WERI-Rb-1 (cell line): ENCODE data around the gene ZFPM1.

ENCODE experiments used
- DNase-seq: peaks from one replicate; pipeline ENCODE4 v3.0.0-alpha.2; 2020
- H3K27ac ChIP-seq: fragments of 250-450 bp; sonication (Bioruptor Pico); 2 replicates; pipeline ENCODE4 v1.5.1; 2020; ENCODE audit warnings: mild to moderate bottlenecking, moderate library complexity
- H3K27me3 ChIP-seq: fragments of 250-450 bp; sonication (Bioruptor Pico); 2 replicates; pipeline ENCODE4 v1.5.1; 2021; ENCODE audit warnings: mild to moderate bottlenecking, low read depth, moderate library complexity; ENCODE audit not compliant: insufficient read depth, severe bottlenecking
- H3K36me3 ChIP-seq: fragments of 250-450 bp; sonication (Bioruptor Pico); 2 replicates; pipeline ENCODE4 v1.5.1; 2020; ENCODE audit warnings: mild to moderate bottlenecking, moderate library complexity
- H3K4me3 ChIP-seq: 2 replicates; pipeline ENCODE4 v1.5.1; 2011; ENCODE audit warnings: low read depth, mild to moderate bottlenecking, control low read depth, low read length
- H3K9me3 ChIP-seq: fragments of 250-450 bp; sonication (Bioruptor Pico); 2 replicates; pipeline ENCODE4 v1.5.1; 2021; ENCODE audit warnings: mild to moderate bottlenecking, moderate library complexity; ENCODE audit not compliant: severe bottlenecking
- CTCF ChIP-seq: IDR thresholded peaks from 2 replicates; pipeline ENCODE4 v1.5.1; 2011; ENCODE audit warnings: low read depth, mild to moderate bottlenecking, control low read depth, inconsistent platforms, low read length

Gene ZFPM1

DNA sequence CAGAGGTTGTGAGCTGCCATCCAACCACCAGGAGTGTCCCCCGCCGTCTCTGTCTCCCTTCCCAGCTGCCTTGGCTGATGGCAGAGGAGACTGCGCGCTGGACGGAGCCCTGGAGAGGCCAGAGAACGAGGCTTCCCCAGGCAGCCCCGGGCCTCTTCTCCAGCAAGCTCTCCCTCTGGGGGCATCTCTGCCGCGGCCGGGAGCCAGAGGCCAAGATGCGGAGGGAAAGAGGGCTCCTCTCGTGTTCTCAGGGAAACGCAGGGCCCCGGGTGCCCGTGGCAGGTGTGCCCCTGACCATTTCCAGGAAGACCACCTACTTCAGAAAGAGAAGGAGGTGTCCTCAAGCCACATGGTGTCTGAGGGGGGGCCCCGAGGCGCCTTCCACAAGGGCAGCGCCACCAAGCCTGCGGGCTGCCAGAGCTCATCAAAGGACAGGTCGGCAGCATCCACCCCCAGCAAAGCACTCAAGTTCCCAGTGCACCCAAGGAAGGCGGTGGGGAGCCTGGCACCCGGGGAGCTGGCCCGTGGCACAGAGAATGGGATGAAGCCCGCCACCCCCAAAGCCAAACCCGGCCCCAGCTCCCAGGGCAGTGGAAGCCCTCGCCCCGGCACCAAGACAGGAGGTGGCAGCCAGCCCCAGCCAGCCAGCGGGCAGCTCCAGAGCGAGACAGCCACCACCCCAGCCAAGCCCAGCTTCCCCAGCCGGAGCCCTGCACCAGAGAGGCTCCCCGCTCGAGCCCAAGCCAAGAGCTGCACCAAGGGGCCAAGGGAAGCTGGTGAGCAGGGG lies 14.8 kb upstream of the ZFPM1 start:
- Histone ChIP-seq H3K4me3 (no peak overlapping the region), H3K27ac (no peak overlapping the region), H3K9me3 (no peaks in the 10 kb centered on the region), H3K36me3 (no peaks in the 10 kb centered on the region), H3K27me3 (no peaks in the 10 kb centered on the region)
- TF ChIP-seq CTCF, result no peak
- no peak for DNase-seq

DNA sequence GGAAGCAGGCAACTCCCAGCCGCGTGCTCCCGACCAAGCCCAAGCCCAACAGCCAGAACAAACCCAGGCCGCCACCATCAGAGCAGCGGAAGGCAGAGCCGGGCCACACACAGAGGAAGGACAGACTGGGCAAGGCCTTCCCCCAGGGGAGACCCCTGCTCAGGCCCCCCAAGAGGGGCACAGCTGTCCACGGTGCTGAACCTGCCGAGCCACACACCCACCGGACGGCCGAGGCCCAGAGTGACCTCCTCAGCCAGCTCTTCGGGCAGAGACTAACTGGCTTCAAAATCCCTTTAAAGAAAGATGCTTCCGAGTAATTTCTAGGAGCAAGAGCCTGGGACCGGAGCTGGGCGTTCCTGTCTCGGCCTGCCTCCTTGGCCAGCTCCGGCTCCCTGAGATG lies 14.1 kb upstream of the ZFPM1 start:
- H3K36me3 ChIP-seq, result no peaks in the 10 kb centered on the region
- DNase-seq, result no peak
- no peak overlapping the region for H3K27ac ChIP-seq
- no peak overlapping the region for H3K4me3 ChIP-seq
- no peaks in the 10 kb centered on the region for H3K27me3 ChIP-seq
- TF ChIP-seq CTCF, result no peak
- H3K9me3 ChIP-seq, result no peaks in the 10 kb centered on the region

DNA sequence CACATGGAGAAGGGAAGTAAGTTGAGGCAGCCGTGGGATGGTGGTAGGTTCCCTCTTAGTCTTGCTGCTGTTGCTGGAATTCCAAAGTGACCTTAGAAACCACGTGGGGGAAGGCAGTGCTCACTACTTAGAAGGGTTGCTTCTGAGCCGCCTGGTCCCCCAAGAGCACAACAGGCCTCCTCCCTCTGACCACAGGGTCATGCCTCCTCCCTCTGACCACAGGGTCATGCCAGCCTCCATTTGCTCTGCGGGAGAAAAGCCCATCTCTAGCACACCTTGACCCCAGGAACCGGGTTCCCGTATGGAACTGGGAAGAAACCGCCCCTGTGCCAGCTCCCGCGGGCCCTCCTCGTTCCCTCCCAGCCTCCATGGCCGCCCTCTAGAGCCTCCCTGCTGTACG lies 13.4 kb upstream of the ZFPM1 start:
- TF ChIP-seq CTCF, result no peak
- no peaks in the 10 kb centered on the region for H3K9me3 ChIP-seq
- H3K27me3 ChIP-seq, result no peaks in the 10 kb centered on the region

DNA sequence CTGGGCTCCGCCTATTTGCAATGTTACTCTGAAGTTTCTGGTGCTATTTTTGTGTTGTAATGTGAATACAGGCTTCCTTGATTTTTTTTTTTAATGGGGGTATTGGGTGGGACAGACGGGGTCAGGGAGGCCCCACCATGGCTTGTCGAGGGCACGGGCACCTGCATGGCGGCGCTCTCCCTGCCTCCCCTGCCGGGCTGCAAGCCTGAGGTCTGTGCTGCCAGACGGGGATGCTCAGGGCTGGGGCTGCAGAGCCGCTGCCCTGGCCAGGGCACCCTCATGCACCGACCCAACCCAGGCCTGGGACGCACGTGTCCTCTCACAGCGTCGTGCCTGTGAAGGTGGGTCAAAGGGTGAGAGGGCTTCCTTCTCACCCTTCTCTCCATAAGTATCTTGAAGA lies 13.0 kb upstream of the ZFPM1 start:
- Histone ChIP-seq H3K36me3 (no peaks in the 10 kb centered on the region), H3K27me3 (no peaks in the 10 kb centered on the region), H3K4me3 (no peak overlapping the region), H3K9me3 (no peaks in the 10 kb centered on the region), H3K27ac (no peak overlapping the region)
- no peak for DNase-seq
- TF ChIP-seq CTCF, result no peak

More for the DNA sequence above, 13.4 kb upstream of the ZFPM1 start:
- DNase-seq, result no peak
- Histone ChIP-seq H3K27ac (no peak overlapping the region), H3K4me3 (no peak overlapping the region), H3K36me3 (no peaks in the 10 kb centered on the region)

DNA sequence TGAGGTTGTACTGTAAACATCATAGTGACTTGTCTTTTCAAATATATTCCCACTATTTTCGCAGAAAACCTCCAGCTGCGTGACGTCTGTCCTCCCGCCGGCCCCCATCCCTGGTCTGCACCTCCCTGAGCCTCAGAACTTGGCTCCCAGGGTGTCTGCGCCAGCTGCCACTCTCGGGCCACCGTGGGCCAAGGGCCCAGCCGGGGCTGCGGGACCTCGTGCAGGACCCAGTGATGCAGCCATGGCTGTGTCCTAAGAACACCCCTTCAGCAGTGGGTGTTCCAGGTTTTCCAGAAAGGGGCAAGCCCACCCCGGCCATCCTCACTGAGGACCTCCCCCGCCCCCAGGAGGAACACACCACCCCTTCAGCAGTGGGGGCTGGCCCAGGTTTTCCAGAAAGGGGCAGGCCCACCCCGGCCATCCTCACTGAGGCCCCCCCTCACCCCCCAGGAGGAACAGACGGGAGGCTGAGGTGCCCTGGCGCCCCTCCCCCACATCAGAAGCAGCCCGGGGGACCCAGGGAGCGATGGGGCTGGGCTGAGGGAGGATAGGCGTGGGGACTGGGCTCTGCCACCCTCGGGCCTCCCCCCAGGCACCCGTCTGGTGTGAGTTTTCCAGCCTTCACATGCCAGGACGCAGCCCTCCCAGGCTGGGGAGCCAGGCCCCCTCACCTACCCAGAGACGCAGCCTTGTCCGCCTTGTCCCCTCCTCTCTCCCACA lies 12.2 kb upstream of the ZFPM1 start:
- no peak for DNase-seq
- H3K36me3 ChIP-seq, result no peaks in the 10 kb centered on the region

More for the DNA sequence above, 12.2 kb upstream of the ZFPM1 start:
- no peaks in the 10 kb centered on the region for H3K27me3 ChIP-seq
- no peaks in the 10 kb centered on the region for H3K9me3 ChIP-seq
- no peak overlapping the region for H3K27ac ChIP-seq
- H3K4me3 ChIP-seq, result no peak overlapping the region
- no peak for TF ChIP-seq CTCF
